ENCODE data around the gene IQGAP2.
"Not testable (repeated sequence)": the region's sequence is repeated elsewhere in the genome, so short reads cannot be mapped to it uniquely, and the experiment has no call there.

IQGAP2 gene

GRCh38 chr5:76406673-76407072 is 3.6 kb downstream of the IQGAP2 start:
- in situ Hi-C loops (cut with HindIII; ENCODE audit: low pct_unique_long_range_greater_than_20kb, low sequenced_read_pairs): no loop called here
- DNase-seq (ENCODE audit: low read depth in 1 of 2, low spot score in 1 of 2): no peak
- no peak for TF ChIP-seq JUND (IDR thresholded peaks at IDR 0.05; ENCODE audit: low read depth)

- in situ Hi-C loops (cut with HindIII; ENCODE audit: low pct_unique_long_range_greater_than_20kb, low sequenced_read_pairs): no loop called here
- no peak for TF ChIP-seq JUND (IDR thresholded peaks at IDR 0.05; ENCODE audit: low read depth)
These were observed 5.1 kb downstream of the IQGAP2 start for GRCh38 chr5:76408104-76408654.

GRCh38 chr5:76412511-76412910 is 9.4 kb downstream of the IQGAP2 start:
- 0 out of 2 replicates have a peak, but pooled peaks have one; percentile 13 for TF ChIP-seq JUND (IDR thresholded peaks at IDR 0.05; ENCODE audit: low read depth)
- DNase-seq (ENCODE audit: low read depth in 1 of 2, low spot score in 1 of 2): peak in 1 of 2 experiments; percentile 65
- in situ Hi-C loops (cut with HindIII; ENCODE audit: low pct_unique_long_range_greater_than_20kb, low sequenced_read_pairs): no loop called here

More at GRCh38 chr5:76408104-76408654, 5.1 kb downstream of the IQGAP2 start:
- no peak for DNase-seq (ENCODE audit: low read depth in 1 of 2, low spot score in 1 of 2)

DNA sequence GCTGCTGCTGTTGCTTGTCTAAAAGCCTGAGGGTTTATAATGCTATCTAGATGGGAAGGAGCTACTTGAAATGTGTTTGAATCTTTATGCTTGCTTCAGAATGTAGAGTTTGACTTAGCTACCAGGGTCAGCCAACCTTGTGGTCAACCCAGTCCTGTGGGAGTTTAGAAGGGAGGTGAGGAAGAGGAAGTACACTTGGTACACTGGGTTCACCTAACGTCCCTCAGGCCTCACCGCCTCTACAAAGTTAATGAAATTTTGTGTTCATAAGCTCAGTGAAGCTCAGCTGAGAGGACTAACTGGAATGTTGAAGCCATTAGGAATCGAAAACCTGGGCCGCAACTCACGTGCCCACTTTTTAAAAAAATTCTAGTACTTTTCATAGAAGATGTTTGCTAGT is 10.7 kb downstream of the IQGAP2 start:
- in situ Hi-C loops (cut with HindIII; ENCODE audit: low pct_unique_long_range_greater_than_20kb, low sequenced_read_pairs): no loop called here
- no peak for TF ChIP-seq JUND (IDR thresholded peaks at IDR 0.05; ENCODE audit: low read depth)
- peak in 1 of 2 experiments; percentile 81 for DNase-seq (ENCODE audit: low read depth in 1 of 2, low spot score in 1 of 2)

GRCh38 chr5:76414788-76415187 is 11.7 kb downstream of the IQGAP2 start:
- TF ChIP-seq JUND (IDR thresholded peaks at IDR 0.05; ENCODE audit: low read depth): no peak
- in situ Hi-C loops (cut with HindIII; ENCODE audit: low pct_unique_long_range_greater_than_20kb, low sequenced_read_pairs): no loop called here
- no peak for DNase-seq (ENCODE audit: low read depth in 1 of 2, low spot score in 1 of 2)

DNA sequence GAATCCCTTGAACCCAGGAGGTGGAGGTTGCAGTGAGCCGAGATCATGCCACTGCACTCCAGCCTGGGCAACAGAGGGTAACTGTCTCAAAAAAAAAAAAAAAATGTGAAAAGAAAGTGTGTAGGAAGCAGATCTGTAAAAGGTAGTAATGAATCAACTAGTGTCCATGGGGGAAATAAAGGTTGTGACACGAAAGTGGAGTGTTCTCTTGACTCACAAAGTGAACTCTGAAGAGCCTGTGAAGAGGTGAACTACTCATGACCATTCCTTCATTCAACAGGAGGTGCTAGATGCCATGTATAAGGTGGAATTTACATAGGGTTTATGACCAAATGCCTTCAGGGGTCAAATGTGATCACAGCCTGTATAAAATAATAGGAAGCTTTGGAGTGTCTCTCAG is 12.8 kb downstream of the IQGAP2 start:
- no peak for TF ChIP-seq JUND (IDR thresholded peaks at IDR 0.05; ENCODE audit: low read depth)
- in situ Hi-C loops (cut with HindIII; ENCODE audit: low pct_unique_long_range_greater_than_20kb, low sequenced_read_pairs): no loop called here
- no peak for DNase-seq (ENCODE audit: low read depth in 1 of 2, low spot score in 1 of 2)

DNA sequence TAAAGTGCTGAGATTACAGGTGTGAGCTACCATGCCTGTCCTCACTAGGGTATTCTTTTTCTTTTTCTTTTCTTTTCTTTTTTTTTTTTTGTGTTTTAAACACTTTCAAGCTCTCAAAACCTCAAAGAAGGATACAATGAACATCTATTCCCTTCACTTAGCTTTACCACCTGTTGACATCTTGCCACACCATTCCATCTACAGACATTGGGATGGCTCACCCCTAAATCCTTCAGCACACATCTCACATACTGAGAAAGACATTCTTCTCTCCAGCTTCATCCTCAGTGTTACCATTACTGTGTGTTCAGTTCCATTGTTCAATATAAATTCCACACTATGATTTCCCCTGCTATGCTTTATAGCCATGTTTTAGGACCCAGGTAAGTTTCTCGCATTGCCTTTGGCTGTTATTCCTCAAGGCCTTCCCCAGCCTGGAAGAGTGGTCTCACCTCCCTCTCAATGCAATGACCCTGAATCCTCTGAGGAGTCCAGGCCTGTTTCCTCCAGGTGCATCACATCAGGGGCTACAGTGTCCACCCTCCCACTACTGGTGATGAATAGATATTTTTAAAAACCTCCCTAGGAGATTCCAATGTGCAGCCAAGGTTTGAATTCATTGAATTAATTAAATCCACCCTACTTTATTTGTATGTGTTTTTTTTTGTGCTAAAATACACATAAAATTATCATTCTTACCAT is 16.7 kb downstream of the IQGAP2 start:
- in situ Hi-C loops (cut with HindIII; ENCODE audit: low pct_unique_long_range_greater_than_20kb, low sequenced_read_pairs): no loop called here
- DNase-seq (ENCODE audit: low read depth in 1 of 2, low spot score in 1 of 2): no peak
- no peak for TF ChIP-seq JUND (IDR thresholded peaks at IDR 0.05; ENCODE audit: low read depth)

GRCh38 chr5:76422227-76422626 is 19.1 kb downstream of the IQGAP2 start:
- no peak for TF ChIP-seq JUND (IDR thresholded peaks at IDR 0.05; ENCODE audit: low read depth)
- in situ Hi-C loops (cut with HindIII; ENCODE audit: low pct_unique_long_range_greater_than_20kb, low sequenced_read_pairs): no loop called here
- no peak for DNase-seq (ENCODE audit: low read depth in 1 of 2, low spot score in 1 of 2)

DNA sequence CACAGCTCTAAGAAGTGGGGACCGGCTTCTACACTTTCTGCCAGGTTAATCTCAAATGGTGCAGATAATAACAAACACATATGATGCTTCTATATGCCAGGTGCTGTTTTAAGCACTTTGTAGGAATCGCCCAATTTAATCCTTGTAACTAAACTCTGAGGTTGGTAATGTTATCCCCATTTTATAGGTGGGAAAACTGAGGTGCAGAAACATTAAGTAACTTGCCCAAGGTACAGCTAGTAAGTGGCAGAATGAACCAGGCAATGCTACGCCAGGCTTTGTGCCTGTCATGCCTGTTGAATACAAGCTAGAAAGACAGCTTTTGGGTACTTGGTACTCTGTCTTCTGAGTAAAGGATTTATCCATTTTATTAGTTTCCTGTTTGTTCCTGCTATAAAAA is 19.7 kb downstream of the IQGAP2 start:
- DNase-seq (ENCODE audit: low read depth in 1 of 2, low spot score in 1 of 2): no peak
- in situ Hi-C loops (cut with HindIII; ENCODE audit: low pct_unique_long_range_greater_than_20kb, low sequenced_read_pairs): no loop called here
- TF ChIP-seq JUND (IDR thresholded peaks at IDR 0.05; ENCODE audit: low read depth): no peak

- TF ChIP-seq JUND (IDR thresholded peaks at IDR 0.05; ENCODE audit: low read depth): no peak
- DNase-seq (ENCODE audit: low read depth in 1 of 2, low spot score in 1 of 2): no peak
- in situ Hi-C loops (cut with HindIII; ENCODE audit: low pct_unique_long_range_greater_than_20kb, low sequenced_read_pairs): no loop called here
These were observed 22.1 kb downstream of the IQGAP2 start for GRCh38 chr5:76425146-76425545.

GRCh38 chr5:76425928-76426804 is 23.1 kb downstream of the IQGAP2 start:
- in situ Hi-C loops (cut with HindIII; ENCODE audit: low pct_unique_long_range_greater_than_20kb, low sequenced_read_pairs): no loop called here
- no peak for TF ChIP-seq JUND (IDR thresholded peaks at IDR 0.05; ENCODE audit: low read depth)
- no peak for DNase-seq (ENCODE audit: low read depth in 1 of 2, low spot score in 1 of 2)

DNA sequence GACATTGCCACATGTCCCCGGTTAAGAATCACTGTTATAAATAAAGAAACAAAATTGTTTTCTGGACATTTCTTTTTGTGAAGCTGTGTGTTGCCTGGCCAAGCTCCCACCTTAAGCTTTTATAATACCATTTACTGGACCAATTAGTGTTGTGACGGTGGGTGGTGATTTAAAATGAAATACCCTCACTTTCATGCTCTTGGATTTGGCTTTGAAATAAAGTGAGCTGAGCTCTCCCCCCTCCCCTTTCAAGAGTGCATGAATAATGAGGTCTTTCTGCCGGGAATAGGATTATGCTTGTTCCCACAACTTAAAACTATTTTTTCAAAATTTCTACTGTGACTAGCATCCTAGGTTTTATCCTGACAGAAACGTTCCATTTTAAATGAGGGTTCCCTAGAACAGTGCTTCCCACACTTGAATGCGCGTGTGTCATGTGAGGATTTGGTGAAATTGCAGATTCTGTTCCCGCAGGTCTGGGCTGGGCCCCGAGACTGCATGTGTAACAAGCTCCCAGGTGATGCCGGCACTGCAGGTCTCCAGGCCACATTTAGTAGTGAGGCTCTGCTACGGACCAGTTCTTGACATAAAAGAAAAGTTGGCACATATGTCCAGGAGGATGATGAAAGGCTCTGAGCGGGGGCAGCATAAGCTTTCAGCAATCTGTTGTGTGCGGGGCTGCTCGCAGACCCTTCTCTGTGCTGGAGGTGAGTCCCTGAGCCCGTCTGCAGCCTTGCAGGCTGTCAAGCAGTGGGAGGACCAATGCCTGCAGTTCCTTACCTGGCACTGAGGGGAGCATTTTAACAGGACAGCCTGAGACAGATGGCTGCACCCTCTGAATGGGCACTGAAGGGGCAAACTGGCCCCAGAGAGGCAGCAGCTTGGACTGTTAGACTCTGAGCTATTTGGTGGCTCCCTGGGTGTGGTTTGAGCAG is 24.4 kb downstream of the IQGAP2 start:
- in situ Hi-C loops (cut with HindIII; ENCODE audit: low pct_unique_long_range_greater_than_20kb, low sequenced_read_pairs): no loop called here
- no peak for DNase-seq (ENCODE audit: low read depth in 1 of 2, low spot score in 1 of 2)
- TF ChIP-seq JUND (IDR thresholded peaks at IDR 0.05; ENCODE audit: low read depth): no peak

DNA sequence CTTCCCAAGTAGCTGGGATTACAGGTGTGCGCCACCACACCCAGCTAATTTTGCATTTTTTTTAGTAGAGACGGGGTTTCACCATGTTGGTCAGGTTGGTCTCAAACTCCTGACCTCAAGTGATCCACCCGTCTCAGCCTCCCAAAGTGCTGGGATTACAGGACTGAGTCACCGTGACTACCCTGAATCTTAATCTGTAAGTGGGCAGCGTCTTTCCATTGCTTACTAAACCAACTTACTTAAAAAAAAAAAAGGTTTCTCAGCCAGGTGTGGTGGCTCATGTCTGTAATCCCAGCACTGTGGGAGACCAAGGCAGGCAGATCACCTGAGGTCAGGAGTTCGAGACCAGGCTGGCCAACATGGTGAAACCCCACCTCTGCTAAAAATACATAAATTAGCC is 25.5 kb downstream of the IQGAP2 start:
- DNase-seq (ENCODE audit: low read depth in 1 of 2, low spot score in 1 of 2); in situ Hi-C loops (cut with HindIII; ENCODE audit: low pct_unique_long_range_greater_than_20kb, low sequenced_read_pairs): not testable (repeated sequence)
